Stimulated activated naive B cell treated with anti-CD40 and anti-IgM and Interleukin-4, amounts not matched to agents 10 μg/mL and 1 μg/mL and 100 μg/mL, for 72 hours (primary cell): ENCODE measurements around the gene CAB39L.

Source experiments
- ATAC-seq, 2 donors: fragments of 150-1000 bp; cut with Tn5 transposase; replicated peaks; 2 replicates each; pipeline ENCODE4 v1.10.0; 2021; ENCODE audit warnings: moderate library complexity in 1 of 2
- DNase-seq: peaks from one replicate; pipeline ENCODE4 v3.0.0; 2021
- H3K27ac Mint-ChIP-seq: one replicate; pipeline ENCODE4 v1.8.0; 2022; ENCODE audit warnings: mild to moderate bottlenecking, mixed read lengths
- H3K27me3 Mint-ChIP-seq, 2 donors: one replicate each; pipeline ENCODE4 v1.8.0; 2022; ENCODE audit warnings: mixed read lengths in 2 of 2
- H3K36me3 Mint-ChIP-seq, 2 donors: one replicate each; pipeline ENCODE4 v1.8.0; 2022; ENCODE audit warnings: mixed read lengths in 2 of 2, mild to moderate bottlenecking in 1 of 2
- H3K4me1 Mint-ChIP-seq, 2 donors: one replicate each; pipeline ENCODE4 v1.8.0; 2022; ENCODE audit warnings: mixed read lengths in 2 of 2, mild to moderate bottlenecking in 1 of 2
- H3K4me3 Mint-ChIP-seq, 2 donors: one replicate each; pipeline ENCODE4 v1.8.0; 2022; ENCODE audit warnings: mild to moderate bottlenecking in 2 of 2, mixed read lengths in 2 of 2, moderate library complexity in 1 of 2
- H3K9me3 Mint-ChIP-seq, 2 donors: one replicate each; pipeline ENCODE4 v1.8.0; 2022; ENCODE audit warnings: mixed read lengths in 2 of 2, mild to moderate bottlenecking in 1 of 2

CAB39L gene

GRCh38 chr13:49400755-49401659 lies 42.9 kb downstream of the CAB39L start:
- H3K4me3 Mint-ChIP-seq = peak overlapping the region; percentile 7 to 58
- DNase-seq = peak; percentile 3
- peaks cover 17 to 23% of the 10 kb centered on the region in 2 donors for H3K9me3 Mint-ChIP-seq
- peaks cover 3 to 8% of the 10 kb centered on the region in 2 donors for H3K4me1 Mint-ChIP-seq
- ATAC-seq = peak; percentile 98 to 100
- H3K27me3 Mint-ChIP-seq = no peaks in the 10 kb centered on the region
- peak overlapping the region; percentile 52 for H3K27ac Mint-ChIP-seq
- peaks cover 19 to 26% of the 10 kb centered on the region in 2 donors for H3K36me3 Mint-ChIP-seq

GRCh38 chr13:49399801-49400472 lies 43.9 kb downstream of the CAB39L start:
- Mint-ChIP-seq H3K4me1 (peaks cover 3 to 8% of the 10 kb centered on the region in 2 donors), H3K27ac (no peak overlapping the region), H3K36me3 (peaks cover 12 to 16% of the 10 kb centered on the region in 2 donors), H3K9me3 (peaks cover 12 to 15% of the 10 kb centered on the region in 2 donors), H3K27me3 (no peaks in the 10 kb centered on the region), H3K4me3 (no peak overlapping the region)
- ATAC-seq (no peak), DNase-seq (no peak)

GRCh38 chr13:49395878-49396380 lies 47.9 kb downstream of the CAB39L start:
- no peak for DNase-seq
- H3K4me3 Mint-ChIP-seq = no peak overlapping the region
- peaks cover 0 to under 1% of the 10 kb centered on the region in 2 donors for H3K4me1 Mint-ChIP-seq
- no peaks in the 10 kb centered on the region for H3K9me3 Mint-ChIP-seq
- ATAC-seq = no peak
- H3K36me3 Mint-ChIP-seq = no peaks in the 10 kb centered on the region
- no peaks in the 10 kb centered on the region for H3K27me3 Mint-ChIP-seq
- no peak overlapping the region for H3K27ac Mint-ChIP-seq

- Mint-ChIP-seq H3K27ac (no peak overlapping the region), H3K4me3 (no peak overlapping the region), H3K9me3 (no peaks in the 10 kb centered on the region), H3K36me3 (peaks cover 0 to 3% of the 10 kb centered on the region in 2 donors), H3K4me1 (no peaks in the 10 kb centered on the region), H3K27me3 (no peaks in the 10 kb centered on the region)
- DNase-seq (no peak), ATAC-seq (no peak)
Measured at GRCh38 chr13:49395451-49395865, 48.4 kb downstream of the CAB39L start.

- DNase-seq (no peak), ATAC-seq (no peak)
- no peaks in the 10 kb centered on the region for H3K4me1 Mint-ChIP-seq
Measured at GRCh38 chr13:49388091-49388635, 55.7 kb downstream of the CAB39L start.

GRCh38 chr13:49386664-49387063 lies 57.2 kb downstream of the CAB39L start:
- ATAC-seq = no peak
- H3K27me3 Mint-ChIP-seq = no peaks in the 10 kb centered on the region

More at GRCh38 chr13:49388091-49388635, 55.7 kb downstream of the CAB39L start:
- no peaks in the 10 kb centered on the region for H3K27me3 Mint-ChIP-seq
- no peak overlapping the region for H3K4me3 Mint-ChIP-seq
- no peaks in the 10 kb centered on the region for H3K9me3 Mint-ChIP-seq
- H3K36me3 Mint-ChIP-seq = peaks cover 6 to 7% of the 10 kb centered on the region in 2 donors
- H3K27ac Mint-ChIP-seq = no peak overlapping the region

GRCh38 chr13:49376121-49376520 lies 67.7 kb downstream of the CAB39L start:
- DNase-seq (no peak), ATAC-seq (no peak)
- no peak overlapping the region for H3K27ac Mint-ChIP-seq
- H3K36me3 Mint-ChIP-seq = peaks cover 0 to 4% of the 10 kb centered on the region in 2 donors
- H3K4me3 Mint-ChIP-seq = no peak overlapping the region
- no peaks in the 10 kb centered on the region for H3K27me3 Mint-ChIP-seq
- peaks cover 18 to 45% of the 10 kb centered on the region in 2 donors for H3K4me1 Mint-ChIP-seq
- H3K9me3 Mint-ChIP-seq = no peaks in the 10 kb centered on the region

More at GRCh38 chr13:49386664-49387063, 57.2 kb downstream of the CAB39L start:
- no peaks in the 10 kb centered on the region for H3K9me3 Mint-ChIP-seq
- no peaks in the 10 kb centered on the region for H3K4me1 Mint-ChIP-seq
- no peak overlapping the region for H3K27ac Mint-ChIP-seq
- H3K36me3 Mint-ChIP-seq = peaks cover 6 to 7% of the 10 kb centered on the region in 2 donors
- no peak overlapping the region for H3K4me3 Mint-ChIP-seq
- DNase-seq = no peak

- H3K36me3 Mint-ChIP-seq = peaks cover 0 to 4% of the 10 kb centered on the region in 2 donors
- peak; percentile 93 to 97 for ATAC-seq
- no peak for DNase-seq
- peaks cover 18 to 45% of the 10 kb centered on the region in 2 donors for H3K4me1 Mint-ChIP-seq
- H3K27me3 Mint-ChIP-seq = no peaks in the 10 kb centered on the region
- peak overlapping the region in 1 of 2 donors; percentile 12 for H3K4me3 Mint-ChIP-seq
- no peaks in the 10 kb centered on the region for H3K9me3 Mint-ChIP-seq
- no peak overlapping the region for H3K27ac Mint-ChIP-seq
Measured at GRCh38 chr13:49374585-49375290, 69.1 kb downstream of the CAB39L start.

GRCh38 chr13:49373716-49374115 lies 70.1 kb downstream of the CAB39L start:
- Mint-ChIP-seq H3K4me1 (peaks cover 18 to 45% of the 10 kb centered on the region in 2 donors), H3K27ac (peak overlapping the region; percentile 70), H3K4me3 (no peak overlapping the region), H3K27me3 (no peaks in the 10 kb centered on the region), H3K36me3 (peaks cover 0 to 4% of the 10 kb centered on the region in 2 donors), H3K9me3 (no peaks in the 10 kb centered on the region)
- DNase-seq (no peak), ATAC-seq (no peak)

GRCh38 chr13:49371943-49372613 lies 71.8 kb downstream of the CAB39L start:
- H3K9me3 Mint-ChIP-seq = no peaks in the 10 kb centered on the region
- peaks cover 0 to 4% of the 10 kb centered on the region in 2 donors for H3K36me3 Mint-ChIP-seq
- no peak overlapping the region for H3K4me3 Mint-ChIP-seq
- ATAC-seq (no peak), DNase-seq (no peak)
- H3K4me1 Mint-ChIP-seq = peaks cover 19 to 52% of the 10 kb centered on the region in 2 donors
- H3K27ac Mint-ChIP-seq = no peak overlapping the region
- H3K27me3 Mint-ChIP-seq = no peaks in the 10 kb centered on the region

GRCh38 chr13:49370371-49370770 lies 73.5 kb downstream of the CAB39L start:
- ATAC-seq = no peak
- H3K4me1 Mint-ChIP-seq = peaks cover 14 to 42% of the 10 kb centered on the region in 2 donors
- no peak for DNase-seq
- no peak overlapping the region for H3K27ac Mint-ChIP-seq
- H3K36me3 Mint-ChIP-seq = peaks cover 3 to 10% of the 10 kb centered on the region in 2 donors
- no peaks in the 10 kb centered on the region for H3K27me3 Mint-ChIP-seq
- no peak overlapping the region for H3K4me3 Mint-ChIP-seq
- no peaks in the 10 kb centered on the region for H3K9me3 Mint-ChIP-seq

- no peak overlapping the region for H3K4me3 Mint-ChIP-seq
- DNase-seq = no peak
- no peaks in the 10 kb centered on the region for H3K27me3 Mint-ChIP-seq
- H3K27ac Mint-ChIP-seq = no peak overlapping the region
- peaks cover 13 to 39% of the 10 kb centered on the region in 2 donors for H3K4me1 Mint-ChIP-seq
- no peaks in the 10 kb centered on the region for H3K9me3 Mint-ChIP-seq
- ATAC-seq = no peak
- H3K36me3 Mint-ChIP-seq = peaks cover 3 to 11% of the 10 kb centered on the region in 2 donors
Measured at GRCh38 chr13:49369866-49370265, 74.0 kb downstream of the CAB39L start.

- no peaks in the 10 kb centered on the region for H3K27me3 Mint-ChIP-seq
- H3K4me1 Mint-ChIP-seq = peaks cover 9 to 30% of the 10 kb centered on the region in 2 donors
- ATAC-seq = peak; percentile 72 to 85
- H3K36me3 Mint-ChIP-seq = peaks cover 9 to 20% of the 10 kb centered on the region in 2 donors
- H3K9me3 Mint-ChIP-seq = peaks cover 5 to 6% of the 10 kb centered on the region in 2 donors
- DNase-seq = no peak
- H3K4me3 Mint-ChIP-seq = no peak overlapping the region
- H3K27ac Mint-ChIP-seq = no peak overlapping the region
Measured at GRCh38 chr13:49368688-49369087, 75.2 kb downstream of the CAB39L start.
